HFFc6 (cell line): Measurements from ENCODE around the gene SNX5. TPM values are rescaled to one million over a fixed set of nuclear protein-coding genes. Genes with fewer than 3 reads are reported as not detected.
"Not testable (repeated sequence)": the region's sequence is repeated elsewhere in the genome, so short reads cannot be mapped to it uniquely, and the experiment has no call there.

Experiments used
- DNase-seq: peaks from one replicate; pipeline ENCODE4 v3.0.0-alpha.2; 2018
- H3K27ac Mint-ChIP-seq: 2 replicates; pipeline ENCODE4 v1.8.0; 2020; ENCODE audit warnings: mild to moderate bottlenecking, mixed read lengths
- H3K27me3 Mint-ChIP-seq: 2 replicates; pipeline ENCODE4 v1.8.0; 2021; ENCODE audit warnings: mild to moderate bottlenecking, moderate library complexity, mixed read lengths; ENCODE audit not compliant: insufficient read depth
- H3K36me3 Mint-ChIP-seq: 2 replicates; pipeline ENCODE4 v1.8.0; 2021; ENCODE audit warnings: low read depth, mixed read lengths
- H3K4me1 Mint-ChIP-seq: 2 replicates; pipeline ENCODE4 v1.8.0; 2020; ENCODE audit warnings: low read depth, mixed read lengths
- H3K4me3 Mint-ChIP-seq: 2 replicates; pipeline ENCODE4 v1.8.0; 2020; ENCODE audit warnings: mild to moderate bottlenecking, moderate library complexity, mixed read lengths
- H3K9me3 Mint-ChIP-seq: 2 replicates; pipeline ENCODE4 v1.8.0; 2020; ENCODE audit warnings: mild to moderate bottlenecking, mixed read lengths
- total RNA-seq, 6 experiments: library from RNA; stranded (reverse); fragmentation: NEBNext Ultra II Directional; extraction: Animal tissue kit (Norgen Biotek cat#: 25700); gene quantifications; 2 replicates in 1 of 6; 3 replicates in 5 of 6; pipeline ENCODE4 v1.2.3, GENCODE V29; 2021
- TF ChIP-seq, protein P1 (sequence below): fragments of 200-600 bp; sonication (generic); IDR thresholded peaks from 2 replicates; pipeline ENCODE4 v1.5.0; 2021; ENCODE audit warnings: antibody characterized with exemption, mild to moderate bottlenecking

SNX5 gene
- total RNA-seq, 6 experiments from 2014 or later, result 69.6 to 97.5 (median 81.8) TPM

DNA sequence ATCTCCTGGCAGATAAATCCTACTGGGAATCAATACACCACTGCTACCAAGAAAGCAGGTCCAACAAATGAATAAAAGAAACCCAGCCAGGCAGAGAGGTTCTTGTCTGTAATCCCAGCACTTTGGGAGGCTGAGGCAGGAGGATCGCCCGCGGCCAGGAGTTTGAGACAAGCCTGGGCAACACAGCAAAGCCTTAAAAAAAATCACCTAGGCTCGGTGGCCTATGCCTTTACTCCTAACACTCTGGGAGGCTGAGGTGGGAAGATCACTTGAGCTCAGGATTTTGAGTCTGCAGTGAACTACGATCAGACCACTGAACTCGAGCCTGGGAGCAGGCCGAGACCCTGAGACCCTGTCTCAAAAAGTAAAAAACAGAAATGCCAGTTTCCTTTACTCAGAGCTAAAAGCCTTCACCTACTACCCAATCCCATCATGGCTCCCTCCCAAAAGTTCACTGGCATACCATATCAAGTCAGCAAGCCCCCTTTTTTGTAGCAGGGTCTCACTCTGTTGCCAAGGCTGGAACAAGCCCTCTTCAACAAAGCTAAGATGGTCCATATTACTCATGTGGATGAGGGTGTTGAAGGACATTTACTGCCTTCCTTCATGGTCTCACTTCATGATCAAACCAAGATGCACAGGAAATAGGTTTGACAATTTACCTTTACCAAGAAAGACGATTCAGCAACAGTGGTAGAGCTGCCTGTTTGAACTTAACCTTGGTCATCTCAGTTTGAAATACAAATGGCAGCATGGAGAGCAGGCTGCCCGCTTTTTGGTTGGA, 5.3 kb downstream of the SNX5 start:
- H3K9me3 Mint-ChIP-seq, result no peaks in the 10 kb centered on the region
- peak overlapping the region; percentile 58 for H3K4me3 Mint-ChIP-seq
- peaks cover 4% of the 10 kb centered on the region; the same call in 1 of the 2 replicates for H3K27me3 Mint-ChIP-seq
- peak overlapping the region; percentile 88 for H3K27ac Mint-ChIP-seq
- H3K4me1 Mint-ChIP-seq, result peaks cover 87% of the 10 kb centered on the region
- no peak for DNase-seq
- TF ChIP-seq, protein P1, sequence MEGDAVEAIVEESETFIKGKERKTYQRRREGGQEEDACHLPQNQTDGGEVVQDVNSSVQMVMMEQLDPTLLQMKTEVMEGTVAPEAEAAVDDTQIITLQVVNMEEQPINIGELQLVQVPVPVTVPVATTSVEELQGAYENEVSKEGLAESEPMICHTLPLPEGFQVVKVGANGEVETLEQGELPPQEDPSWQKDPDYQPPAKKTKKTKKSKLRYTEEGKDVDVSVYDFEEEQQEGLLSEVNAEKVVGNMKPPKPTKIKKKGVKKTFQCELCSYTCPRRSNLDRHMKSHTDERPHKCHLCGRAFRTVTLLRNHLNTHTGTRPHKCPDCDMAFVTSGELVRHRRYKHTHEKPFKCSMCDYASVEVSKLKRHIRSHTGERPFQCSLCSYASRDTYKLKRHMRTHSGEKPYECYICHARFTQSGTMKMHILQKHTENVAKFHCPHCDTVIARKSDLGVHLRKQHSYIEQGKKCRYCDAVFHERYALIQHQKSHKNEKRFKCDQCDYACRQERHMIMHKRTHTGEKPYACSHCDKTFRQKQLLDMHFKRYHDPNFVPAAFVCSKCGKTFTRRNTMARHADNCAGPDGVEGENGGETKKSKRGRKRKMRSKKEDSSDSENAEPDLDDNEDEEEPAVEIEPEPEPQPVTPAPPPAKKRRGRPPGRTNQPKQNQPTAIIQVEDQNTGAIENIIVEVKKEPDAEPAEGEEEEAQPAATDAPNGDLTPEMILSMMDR, result no peak
- H3K36me3 Mint-ChIP-seq, result peaks cover 54% of the 10 kb centered on the region

DNA sequence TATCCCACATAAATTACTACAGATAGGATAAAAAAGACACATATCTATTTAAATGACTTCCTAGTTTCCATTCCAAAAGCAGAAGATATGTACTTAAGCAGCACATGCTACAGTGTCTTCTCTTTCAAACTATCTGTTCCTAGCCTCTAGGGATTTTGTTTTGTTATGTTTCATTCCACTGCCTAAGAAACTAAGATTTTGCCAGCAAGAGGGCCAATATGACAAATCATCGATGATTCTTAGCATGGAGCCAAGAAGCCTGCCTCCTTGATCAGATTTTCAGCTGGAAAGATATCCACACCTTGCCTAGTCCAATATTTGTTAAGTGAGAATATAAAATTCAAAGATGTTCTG, 7.0 kb downstream of the SNX5 start:
- Mint-ChIP-seq H3K27me3 (peaks cover 4% of the 10 kb centered on the region; the same call in 1 of the 2 replicates), H3K4me3 (peak overlapping the region; percentile 58; the same call in 1 of the 2 replicates), H3K4me1 (peaks cover 94% of the 10 kb centered on the region), H3K27ac (peak overlapping the region; percentile 88), H3K36me3 (peaks cover 39% of the 10 kb centered on the region), H3K9me3 (no peaks in the 10 kb centered on the region)
- TF ChIP-seq, protein P1, result no peak
- DNase-seq, result peak; percentile 21

DNA sequence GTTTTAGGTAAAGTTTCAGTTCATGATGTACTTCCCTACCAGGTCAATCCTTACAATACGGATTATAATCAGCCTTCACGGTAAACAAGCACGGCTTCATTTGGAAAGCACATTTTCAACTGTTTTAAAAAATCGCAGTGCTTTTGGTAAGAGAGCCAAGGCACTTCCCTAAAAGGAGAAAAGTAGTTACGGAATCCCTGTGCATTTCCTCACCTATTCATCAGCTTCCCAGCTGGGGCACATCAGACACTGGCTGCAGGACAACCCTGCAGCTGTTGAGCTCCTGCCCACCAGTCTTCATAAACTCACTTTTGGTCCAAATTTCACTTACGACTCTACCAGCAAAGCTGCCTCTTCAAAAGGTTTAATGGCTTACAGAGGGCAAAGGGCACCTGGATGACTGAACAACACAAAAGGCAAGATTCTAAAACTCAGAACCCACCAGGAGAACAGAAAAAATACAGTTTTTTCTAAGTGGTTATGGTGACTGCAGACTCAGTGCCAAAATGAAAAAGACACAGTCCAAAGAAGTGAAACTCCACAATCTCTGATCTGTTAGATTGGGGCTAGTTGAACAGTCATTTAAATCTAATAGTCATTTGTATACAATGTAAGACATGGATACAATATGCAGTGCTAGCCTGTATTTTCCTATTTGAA, 7.5 kb downstream of the SNX5 start:
- Mint-ChIP-seq H3K9me3 (no peaks in the 10 kb centered on the region), H3K27me3 (peaks cover 4% of the 10 kb centered on the region; the same call in 1 of the 2 replicates), H3K4me3 (peak overlapping the region; percentile 58), H3K4me1 (peaks cover 89% of the 10 kb centered on the region), H3K27ac (peak overlapping the region; percentile 88), H3K36me3 (peaks cover 36% of the 10 kb centered on the region)
- DNase-seq, result no peak
- TF ChIP-seq, protein P1, result no peak

DNA sequence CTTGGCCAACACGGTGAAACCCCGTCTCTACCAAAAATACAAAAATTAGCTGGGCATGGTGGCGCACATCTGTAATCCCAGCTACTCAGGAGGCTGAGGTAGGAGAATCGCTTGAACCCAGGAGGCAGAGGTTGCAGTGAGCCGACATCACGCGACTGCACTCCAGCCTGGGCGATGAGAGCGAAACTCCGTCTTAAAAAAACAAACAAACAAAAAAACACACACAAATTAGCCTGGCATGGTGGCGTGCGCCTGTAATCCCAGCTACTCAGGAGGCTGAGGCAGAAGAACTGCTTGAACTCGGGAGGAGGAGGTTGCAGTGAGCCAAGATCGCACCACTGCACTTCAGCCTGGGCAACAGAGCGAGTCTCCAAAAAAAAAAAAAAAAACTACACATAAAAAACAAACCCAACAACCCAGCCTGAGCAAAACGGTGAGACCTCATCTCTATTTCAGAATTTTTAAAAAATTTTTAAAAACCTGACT, 8.2 kb downstream of the SNX5 start:
- Mint-ChIP-seq H3K4me3 (peak overlapping the region; percentile 45; the same call in 1 of the 2 replicates), H3K36me3 (peaks cover 37% of the 10 kb centered on the region), H3K27ac (peak overlapping the region; percentile 88), H3K4me1 (peaks cover 88% of the 10 kb centered on the region)
- not testable (repeated sequence) for DNase-seq, H3K27me3 Mint-ChIP-seq, H3K9me3 Mint-ChIP-seq

DNA sequence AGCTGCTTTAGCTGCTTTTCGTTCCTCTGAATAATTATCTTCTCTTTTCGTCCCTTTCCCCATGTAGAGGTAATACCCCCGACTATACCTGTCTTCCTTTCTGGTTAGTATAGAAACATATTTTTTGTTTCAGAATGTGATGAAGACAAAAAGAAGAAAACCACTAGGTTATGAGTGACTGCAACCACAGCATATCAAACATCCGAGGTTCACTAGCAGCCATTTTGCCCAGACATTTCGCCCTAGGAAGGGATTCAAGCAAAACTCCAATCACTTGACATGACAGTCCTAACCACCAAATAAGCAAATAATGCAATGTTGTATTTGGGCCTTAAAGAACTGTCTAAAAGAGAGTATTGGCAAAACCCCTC, 9.4 kb downstream of the SNX5 start:
- no peak for DNase-seq
- H3K36me3 Mint-ChIP-seq, result peaks cover 37% of the 10 kb centered on the region
- H3K9me3 Mint-ChIP-seq, result no peaks in the 10 kb centered on the region
- TF ChIP-seq, protein P1, result no peak
- H3K4me3 Mint-ChIP-seq, result peak overlapping the region; percentile 76
- peaks cover 80% of the 10 kb centered on the region for H3K4me1 Mint-ChIP-seq
- peak overlapping the region; percentile 88 for H3K27ac Mint-ChIP-seq
- peaks cover 4% of the 10 kb centered on the region; the same call in 1 of the 2 replicates for H3K27me3 Mint-ChIP-seq
